Activated T-cell treated with anti-CD3 and anti-CD28 coated beads for 48 hours (primary cell): ENCODE measurements around the gene RNF4.
"Not testable (repeated sequence)": the region's sequence is repeated elsewhere in the genome, so short reads cannot be mapped to it uniquely, and the experiment has no call there.

ENCODE experiments used
- DNase-seq: peaks from one replicate; pipeline ENCODE4 v3.0.0-alpha.2; 2020; ENCODE audit warnings: low read depth

The RNF4 gene

DNA sequence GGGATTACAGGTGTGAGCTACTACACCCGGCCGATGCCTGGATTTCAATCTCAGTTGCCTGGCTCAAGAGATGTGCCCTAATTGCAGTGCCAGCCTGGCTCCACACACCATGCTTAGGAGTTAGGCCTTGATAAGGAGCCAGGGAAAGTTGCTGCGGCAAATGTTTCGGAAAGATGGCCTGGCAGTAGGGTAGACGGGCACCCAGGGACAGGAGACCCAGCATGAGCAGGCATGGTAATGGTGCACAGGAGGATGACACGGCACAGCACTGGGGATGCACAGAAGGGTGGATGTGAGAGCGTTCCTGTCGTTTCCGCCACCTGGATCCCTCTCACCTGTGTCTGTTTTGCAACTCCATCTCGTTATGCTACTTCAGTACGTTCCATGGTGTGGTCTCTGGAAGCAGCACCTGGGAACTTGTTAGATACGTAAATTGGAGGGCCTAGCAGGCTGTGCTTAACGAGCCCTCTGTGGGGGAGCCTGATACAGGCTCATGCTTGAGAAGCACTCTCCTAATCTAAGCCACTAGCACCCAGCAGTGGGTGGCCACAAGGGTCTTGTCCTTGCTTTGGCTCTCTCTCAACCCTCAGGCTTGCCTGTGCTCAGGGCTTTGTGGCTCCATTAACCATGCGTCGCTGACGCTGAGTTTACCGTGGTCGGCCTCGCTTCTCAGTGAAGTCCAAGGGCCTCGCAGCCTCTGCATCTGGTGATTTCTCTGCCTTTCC is 20.3 kb downstream of the RNF4 start:
- DNase-seq = no peak

DNA sequence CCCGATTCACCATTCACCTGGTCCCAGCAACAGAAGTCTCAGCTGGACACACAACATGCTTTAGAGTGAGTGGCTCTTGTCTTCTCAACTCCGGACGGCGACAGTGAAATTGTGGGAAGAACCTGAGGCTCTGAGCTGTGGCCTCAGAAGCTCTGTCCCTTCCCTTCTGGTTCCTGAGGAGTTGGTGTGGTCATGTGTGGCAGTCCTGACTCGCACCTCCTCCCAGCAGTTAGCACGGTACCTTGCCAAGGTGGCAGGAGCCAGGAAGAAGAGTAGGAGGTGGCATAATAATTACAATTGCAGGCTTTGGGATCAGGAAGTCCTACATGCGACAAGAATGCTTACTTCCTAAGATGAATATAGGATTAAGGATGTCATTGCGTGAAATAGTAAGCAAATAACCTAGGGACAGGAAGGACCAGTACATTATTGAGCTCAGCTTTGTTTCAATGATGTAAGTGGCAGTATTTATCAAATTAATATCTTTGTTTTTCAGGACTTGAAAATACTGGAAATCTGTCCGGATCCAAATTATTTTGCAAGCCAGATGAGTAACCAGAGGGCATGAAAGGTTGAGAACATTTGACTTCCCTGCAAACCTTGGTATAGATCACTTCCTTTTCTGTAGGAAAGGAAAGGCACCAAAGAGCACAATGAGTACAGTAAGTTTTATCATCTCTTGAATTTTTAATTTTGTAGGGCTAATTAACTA is 21.1 kb downstream of the RNF4 start:
- no peak for DNase-seq

DNA sequence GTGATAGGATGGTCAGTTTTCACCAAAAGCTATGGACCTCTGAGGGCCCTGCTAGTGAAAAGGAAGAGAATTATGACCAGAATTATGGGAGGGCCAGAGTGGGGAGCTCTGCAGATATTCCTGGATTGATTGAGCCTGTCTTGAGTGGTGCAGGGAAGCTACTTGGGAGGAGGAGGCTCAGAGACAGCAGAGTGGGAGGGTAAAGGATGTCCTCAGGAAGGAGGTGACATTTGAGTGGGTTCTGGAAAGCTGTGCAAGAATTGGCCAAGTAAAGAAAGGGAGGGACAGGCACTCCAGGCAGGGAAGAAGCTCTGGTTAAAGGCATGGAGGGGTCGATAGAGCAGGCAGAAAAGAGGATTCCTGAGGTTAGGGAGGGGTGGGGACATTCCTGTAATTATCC is 24.1 kb downstream of the RNF4 start:
- no peak for DNase-seq

DNA sequence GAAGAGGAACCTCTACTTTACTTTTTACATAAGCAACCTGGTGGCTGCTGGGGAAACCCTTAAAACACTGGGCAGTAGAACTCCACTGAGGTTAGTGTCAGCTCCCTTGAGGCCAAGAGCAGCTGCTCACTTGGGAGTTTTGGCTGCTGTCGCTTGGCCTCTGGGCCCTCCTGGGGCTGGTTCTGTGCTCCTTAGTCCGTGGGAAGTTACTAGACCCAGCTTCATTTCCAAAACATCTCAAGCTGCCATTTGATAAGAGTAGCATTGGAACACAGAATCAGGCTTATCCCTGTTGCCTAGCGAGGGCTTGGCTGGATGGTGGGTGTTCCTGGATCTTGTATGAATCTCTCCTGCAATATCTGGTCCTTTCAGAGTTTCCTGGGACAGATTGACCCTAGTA is 26.1 kb downstream of the RNF4 start:
- no peak for DNase-seq

DNA sequence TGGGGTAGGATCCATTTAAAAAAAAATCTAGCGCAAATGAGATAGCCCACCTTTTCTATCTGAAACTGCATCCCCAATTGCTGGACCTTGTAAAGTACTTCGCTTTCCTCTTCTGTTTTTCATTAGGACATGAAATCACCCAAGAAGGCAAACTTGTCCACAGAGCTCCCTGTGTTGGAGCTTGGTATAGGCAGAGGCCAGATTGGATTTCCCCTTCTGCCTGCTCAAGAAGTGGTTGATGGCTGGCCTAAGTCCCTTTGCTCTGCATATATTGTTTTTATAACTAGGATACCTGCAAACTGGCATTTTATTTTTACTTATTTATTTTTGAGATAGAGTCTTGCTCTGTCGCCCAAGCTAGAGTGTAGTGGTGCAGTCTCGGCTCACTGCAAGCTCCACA is 28.4 kb downstream of the RNF4 start:
- DNase-seq = no peak

DNA sequence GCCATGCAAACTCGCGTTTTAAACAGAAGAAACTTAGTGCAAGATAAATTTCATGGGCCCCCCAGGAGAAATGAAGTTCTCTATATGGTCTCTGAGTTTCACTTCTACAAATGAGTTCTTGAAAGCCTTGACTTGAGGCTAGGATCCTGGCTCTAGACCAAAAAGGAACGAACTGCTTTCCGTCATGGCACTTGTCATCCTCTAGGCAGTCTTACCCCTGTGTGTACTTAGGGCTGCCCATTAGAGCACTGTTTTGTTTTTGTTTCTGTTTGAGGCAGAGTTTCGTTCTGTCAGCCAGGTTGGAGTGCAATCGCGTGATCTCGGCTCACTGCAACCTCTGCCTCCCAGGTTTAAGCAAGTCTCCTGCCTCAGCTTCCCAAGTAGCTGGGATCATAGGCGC is 29.0 kb downstream of the RNF4 start:
- DNase-seq = no peak

DNA sequence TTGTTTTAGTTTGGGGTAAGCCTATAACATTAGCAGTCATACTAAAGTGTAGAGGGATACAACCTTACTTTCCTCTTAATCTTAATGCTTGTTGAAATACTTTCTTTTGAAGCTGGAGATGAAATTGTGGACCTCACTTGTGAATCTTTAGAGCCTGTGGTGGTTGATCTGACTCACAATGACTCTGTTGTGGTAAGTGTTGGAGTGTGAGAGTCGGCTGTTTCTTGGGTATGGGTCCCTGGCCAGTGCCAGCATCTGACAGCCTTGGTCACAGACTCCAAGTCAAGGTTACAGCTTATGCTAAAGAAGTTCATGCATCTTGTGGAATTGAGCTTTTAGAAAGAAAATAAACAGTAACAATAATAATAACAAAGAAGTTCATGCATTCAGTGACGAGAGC is 31.6 kb downstream of the RNF4 start:
- no peak for DNase-seq

DNA sequence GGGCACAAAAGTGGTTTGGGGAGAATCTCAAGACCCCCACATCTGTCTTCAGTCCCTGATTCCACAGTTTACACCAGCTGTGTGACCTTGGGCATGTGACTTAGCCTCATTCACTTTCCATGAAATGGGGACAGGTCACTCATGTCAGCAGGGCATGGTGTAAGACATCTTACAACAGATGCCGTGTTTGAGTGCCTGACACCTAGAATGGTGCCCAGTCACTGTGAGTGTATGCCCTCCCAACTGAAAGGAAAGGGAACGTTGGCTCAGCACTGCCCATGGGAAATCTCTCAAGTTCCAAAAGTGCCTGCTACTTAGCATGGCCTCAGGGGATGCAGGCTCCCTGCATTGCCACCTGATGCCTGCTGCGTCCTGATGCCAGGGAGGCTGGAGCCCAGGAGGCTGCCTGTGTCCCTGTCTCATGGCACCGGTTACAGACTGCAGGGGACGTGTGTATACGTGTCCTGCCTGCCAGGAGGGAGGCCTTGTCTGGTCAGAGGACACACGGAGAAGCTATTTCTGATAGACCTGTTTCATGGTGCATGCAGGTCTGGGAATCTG is 32.2 kb downstream of the RNF4 start:
- DNase-seq = no peak

DNA sequence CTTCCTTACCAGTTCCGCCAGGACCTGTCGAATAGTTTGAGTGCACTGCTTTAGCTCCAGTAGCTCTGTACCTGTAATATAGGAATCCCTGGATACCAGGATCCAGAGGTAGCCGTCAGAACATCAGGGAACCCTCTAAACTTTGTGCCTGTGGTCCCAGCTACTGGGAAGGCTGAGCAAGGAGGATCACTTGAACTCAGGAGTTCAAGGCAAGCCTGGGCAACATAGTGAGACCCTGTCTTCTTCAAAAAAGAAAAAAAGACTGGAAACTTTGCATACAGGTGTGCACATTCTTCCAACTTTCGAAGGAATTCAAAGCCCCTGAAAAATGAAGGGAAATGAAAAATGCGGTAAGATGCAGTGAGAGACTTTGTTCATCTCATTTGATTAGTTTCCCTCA is 34.9 kb downstream of the RNF4 start:
- no peak for DNase-seq

DNA sequence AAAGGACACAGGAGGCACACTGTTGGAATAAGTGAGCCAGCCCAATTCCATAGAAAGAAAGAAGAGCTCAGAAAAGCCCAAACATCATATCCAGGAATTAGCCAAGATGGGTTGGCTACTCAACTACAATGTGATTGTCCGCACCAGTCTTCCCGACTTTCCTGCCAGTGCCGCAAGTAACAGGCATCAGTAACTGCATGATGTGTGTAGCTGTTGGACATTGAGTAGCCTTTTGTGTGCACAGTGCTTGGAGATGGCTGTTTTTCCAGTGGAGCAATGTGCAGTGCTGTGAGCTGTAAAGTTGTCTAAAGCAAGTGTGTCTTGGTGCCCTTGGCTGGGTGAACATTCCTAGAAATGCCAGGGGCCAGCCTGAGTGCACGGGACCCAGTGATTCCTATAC is 38.4 kb downstream of the RNF4 start:
- no peak for DNase-seq

DNA sequence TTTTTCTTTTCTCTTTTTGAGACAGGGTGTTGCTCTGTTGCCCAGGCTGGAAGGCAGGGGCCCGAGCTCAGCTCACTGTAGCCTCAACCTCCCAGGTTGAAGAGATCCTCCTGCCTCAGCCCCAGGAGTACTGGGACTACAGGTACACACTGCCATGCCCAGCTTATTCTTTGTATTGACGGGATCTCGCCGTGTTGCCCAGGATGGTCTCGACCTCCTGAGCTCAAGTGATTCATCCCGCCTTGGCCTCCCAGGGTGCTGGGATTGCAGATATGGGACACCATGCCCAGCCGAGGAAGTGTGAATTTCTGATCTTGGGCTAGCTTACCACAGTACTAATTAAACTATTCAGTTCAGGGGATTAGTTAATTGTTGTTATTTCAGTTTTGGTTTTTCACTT is 38.9 kb downstream of the RNF4 start:
- DNase-seq = no peak

DNA sequence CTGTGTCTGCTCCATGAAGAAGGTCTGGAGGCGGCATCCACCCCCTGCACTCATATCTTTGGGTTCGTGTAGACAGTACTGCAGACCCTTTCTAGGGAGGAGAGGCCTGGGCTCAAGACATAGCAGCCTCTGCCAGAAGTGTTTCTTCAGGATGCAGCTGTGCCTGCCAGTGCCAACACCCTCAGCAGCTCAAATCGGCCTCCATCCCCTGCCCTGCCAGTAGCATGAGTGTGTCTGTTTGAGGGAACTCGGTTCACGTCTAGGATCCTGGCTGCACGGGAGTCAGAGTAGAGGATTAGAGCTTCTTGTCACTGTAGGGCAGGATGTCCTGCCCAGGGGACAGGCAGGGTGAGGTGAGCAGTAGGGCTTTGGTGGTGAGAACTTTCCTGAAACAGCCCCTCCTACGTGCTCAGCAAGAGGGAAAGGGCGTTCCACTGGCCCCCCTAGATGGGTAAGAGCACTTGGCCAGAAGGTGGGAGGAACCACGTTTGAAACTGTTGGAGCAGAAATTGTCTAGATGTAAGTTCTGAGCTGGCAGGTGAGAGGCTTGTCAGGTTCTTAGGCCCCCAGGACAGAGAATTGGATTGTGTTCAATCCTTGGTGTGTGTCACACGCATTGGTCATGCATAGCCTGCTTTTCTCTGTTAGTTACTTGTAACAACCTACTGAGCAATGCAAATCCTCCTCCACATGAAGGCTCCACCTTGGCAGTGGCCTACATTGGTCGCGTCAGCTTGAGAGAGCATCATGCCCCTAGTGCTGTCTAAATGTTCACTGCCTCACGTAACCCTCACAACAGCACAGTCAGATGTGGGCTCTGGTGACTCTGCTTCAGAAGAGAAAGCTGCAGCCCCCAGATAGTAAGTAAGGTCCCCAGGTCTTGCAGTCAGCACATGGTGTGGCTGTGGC is 41.7 kb downstream of the RNF4 start:
- no peak for DNase-seq

DNA sequence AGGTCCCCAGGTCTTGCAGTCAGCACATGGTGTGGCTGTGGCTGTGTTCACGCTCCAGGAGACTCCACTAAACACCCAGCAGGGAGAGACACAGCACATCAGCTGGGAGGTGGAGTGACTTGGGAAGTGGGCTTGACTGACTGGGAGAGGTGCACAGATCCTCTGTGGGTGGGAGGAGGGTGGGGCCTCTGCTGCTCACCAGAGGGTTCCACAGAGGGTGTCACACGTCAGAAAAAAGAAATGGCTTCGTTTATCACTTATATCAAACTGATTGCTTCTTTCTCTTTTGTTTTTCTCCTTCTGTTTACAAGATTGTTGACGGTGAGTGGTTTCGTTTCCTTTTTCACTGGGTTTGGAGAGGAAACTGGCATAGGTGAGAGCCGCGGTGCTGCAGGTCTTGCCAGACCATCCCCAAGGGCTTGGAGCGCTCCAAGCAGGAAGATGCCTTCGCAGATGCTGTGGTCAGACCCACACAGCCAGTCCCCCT is 42.8 kb downstream of the RNF4 start:
- no peak for DNase-seq

DNA sequence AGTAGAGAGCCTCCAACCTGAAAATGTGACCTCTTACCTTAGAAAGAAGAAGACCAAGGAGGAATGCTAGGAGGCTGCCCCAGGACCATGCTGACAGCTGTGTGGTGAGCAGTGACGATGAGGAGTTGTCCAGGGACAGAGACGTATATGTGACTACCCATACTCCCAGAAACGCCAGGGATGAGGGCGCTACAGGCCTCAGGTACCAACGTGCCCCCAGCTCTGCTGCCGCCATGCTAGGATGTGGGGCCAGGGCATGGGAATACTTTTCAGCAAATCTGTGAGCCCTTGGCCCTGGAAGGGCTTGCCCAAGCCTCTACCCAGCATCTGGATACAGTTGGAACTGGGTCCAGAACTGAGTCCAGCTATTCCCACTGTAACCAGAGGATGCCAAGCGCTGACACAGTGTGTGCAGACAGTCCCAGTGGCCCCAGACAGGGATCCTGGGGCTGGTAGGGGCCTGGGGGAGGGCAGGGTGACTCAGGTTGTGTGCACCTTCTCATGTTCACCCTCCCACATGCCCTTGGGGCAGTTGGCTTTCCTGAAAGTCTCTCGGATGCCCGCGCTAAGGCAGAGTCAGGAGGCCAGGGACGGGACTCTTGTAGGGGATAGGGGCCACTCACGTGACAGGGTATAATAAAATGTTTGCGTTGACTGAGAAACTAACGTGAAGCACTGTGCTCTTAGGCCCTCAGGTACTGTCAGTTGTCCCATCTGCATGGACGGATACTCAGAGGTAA is 43.7 kb downstream of the RNF4 start:
- DNase-seq = no peak

DNA sequence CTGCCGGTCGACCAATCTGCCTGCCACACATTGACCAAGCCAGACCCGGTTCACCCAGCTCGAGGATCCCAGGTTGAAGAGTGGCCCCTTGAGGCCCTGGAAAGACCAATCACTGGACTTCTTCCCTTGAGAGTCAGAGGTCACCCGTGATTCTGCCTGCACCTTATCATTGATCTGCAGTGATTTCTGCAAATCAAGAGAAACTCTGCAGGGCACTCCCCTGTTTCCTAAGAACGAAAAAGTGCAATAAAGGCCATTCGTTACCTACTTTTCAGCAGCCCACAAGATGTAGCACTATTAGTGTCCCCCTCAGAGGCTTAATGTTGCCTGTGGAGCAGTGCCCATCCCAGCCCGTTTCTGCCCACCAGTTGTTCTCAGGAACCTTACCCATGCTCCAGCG is 45.3 kb downstream of the RNF4 start:
- DNase-seq = not testable (repeated sequence)

DNA sequence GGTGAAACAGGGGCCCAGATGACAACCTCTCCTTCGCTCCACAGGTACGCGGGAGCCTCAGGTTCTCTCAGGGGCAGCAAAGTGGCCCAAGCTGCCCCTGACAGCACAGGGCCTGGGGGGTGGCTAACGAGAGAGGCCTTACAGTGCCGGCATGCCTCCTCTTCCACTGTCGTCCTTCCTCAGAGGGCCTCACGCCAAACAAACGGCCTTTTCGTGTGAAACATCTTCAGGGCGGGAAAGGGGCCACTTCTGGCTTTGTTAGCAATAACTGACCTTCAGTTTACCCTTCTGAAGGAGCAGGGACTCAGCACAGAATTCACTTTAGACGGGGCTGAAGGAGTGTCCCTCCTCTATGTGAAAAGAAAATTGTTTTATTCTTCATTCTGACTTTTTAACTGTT is 46.0 kb downstream of the RNF4 start:
- DNase-seq = not testable (repeated sequence)

DNA sequence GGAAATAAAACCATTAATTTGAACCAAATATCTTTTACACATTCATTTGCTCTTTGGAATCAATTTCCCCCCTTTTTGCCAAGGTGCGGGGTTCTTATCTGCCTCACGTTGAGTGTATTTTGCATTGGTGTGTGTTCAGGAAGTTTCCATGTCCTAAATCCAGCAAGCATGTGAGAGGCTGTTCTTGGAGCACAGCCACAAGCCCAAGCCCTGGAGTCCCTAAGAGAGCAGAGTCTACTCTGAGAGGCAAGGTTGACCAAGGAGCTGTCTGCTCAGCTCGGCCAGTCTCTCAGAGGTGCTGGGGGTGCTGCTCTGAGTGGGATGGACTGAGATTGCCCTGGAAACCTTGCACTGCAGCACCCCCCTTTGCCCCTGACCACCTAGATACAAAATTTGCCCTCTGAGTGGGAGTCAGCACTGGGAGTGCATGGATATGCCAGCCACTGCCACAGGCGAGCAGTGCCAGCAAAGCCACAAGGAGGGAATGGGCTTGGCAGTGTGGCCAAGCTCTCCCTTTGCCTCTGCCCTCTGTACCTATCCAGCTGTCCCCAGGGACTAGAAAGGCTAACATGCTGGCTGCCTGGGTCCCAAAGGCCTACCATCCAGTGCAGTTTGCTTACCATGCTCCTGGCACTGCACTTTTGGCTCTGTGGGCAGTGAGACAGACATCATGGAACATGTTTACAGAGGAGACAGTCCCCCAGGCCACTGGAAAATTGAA is 47.1 kb downstream of the RNF4 start:
- DNase-seq = no peak

DNA sequence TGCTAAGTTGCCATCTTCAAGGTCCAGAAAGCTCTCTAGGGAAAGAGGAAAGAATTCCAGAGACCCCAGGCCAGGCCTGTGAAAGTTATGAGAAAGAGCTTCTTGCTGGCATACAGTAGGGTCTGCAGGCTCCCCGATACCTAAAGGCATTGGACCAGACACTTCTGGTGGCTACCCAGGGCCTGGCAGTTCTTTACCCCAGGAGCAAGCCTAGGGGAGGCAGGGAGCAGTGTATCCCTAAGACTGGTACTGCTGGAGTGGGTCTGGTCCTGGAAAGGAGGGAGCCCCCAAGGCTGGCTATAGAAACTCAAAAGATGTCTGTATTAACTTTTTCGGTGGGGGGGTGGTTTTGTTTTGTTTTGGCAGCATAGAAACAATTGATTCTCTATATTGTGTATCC is 47.7 kb downstream of the RNF4 start:
- DNase-seq = no peak

DNA sequence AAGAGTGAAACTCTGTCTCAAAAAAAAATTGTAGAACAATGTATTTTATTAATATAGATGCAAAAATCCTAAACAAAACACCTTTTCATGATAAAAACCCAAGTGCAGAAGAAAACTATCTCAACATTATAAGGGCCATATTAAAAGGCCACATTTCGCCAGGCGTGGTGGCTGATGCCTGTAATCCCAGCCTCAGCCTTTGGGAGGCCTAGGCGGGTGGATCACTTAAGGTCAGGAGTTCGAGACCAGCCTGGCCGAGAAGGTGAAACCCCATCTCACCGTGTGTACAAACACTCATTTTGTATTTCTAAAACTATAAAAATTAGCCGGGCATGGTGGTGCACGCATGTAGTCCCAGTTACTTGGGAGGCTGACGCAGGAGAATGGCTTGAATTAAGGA is 57.7 kb downstream of the RNF4 start:
- DNase-seq = no peak

DNA sequence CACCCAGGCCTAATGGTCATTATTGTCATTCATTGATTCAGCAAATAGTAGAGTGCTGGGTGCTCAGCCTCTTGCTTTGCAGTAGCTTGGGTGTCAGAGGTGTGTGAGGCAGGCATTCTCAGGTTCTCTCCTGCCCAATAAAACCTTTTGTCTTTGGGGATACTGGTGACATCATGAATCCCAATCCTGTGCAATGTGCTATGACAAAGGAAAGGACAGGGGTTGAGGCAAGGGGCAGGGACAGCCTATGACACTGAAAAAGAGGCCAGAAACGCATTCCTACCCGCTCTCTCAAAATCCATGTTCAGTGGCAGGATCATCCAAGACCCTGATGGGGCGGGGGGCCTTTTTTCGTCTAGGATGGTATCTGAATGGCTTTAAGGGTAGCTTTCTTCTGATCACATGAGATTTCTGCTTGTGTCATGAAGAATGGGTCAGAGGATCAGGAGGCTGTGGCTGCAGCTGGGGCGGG is 66.0 kb downstream of the RNF4 start:
- no peak for DNase-seq
